GM19455 (cell line): ENCODE data around the gene PDYN.

Experiments
- ATAC-seq: cut with Tn5 transposase; IDR thresholded peaks from one replicate; pipeline ENCODE4 v1.9.1; 2021; ENCODE audit not compliant: unreplicated experiment

PDYN gene

GRCh38 chr20:1952737-1953530, 40.9 kb downstream of the PDYN start:
- peak; percentile 53 for ATAC-seq

- ATAC-seq: no peak
Observed at GRCh38 chr20:1951436-1952115, 42.3 kb downstream of the PDYN start.

GRCh38 chr20:1950836-1951235, 43.0 kb downstream of the PDYN start:
- ATAC-seq: no peak

- no peak for ATAC-seq
Observed at GRCh38 chr20:1949347-1950100, 44.3 kb downstream of the PDYN start.

GRCh38 chr20:1947535-1947846, 46.4 kb downstream of the PDYN start:
- no peak for ATAC-seq

- no peak for ATAC-seq
Observed at GRCh38 chr20:1946762-1947534, 46.9 kb downstream of the PDYN start.

- ATAC-seq: no peak
Observed at GRCh38 chr20:1946442-1946761, 47.5 kb downstream of the PDYN start.

- ATAC-seq: no peak
Observed at GRCh38 chr20:1945660-1946059, 48.2 kb downstream of the PDYN start.

GRCh38 chr20:1945134-1945618, 48.7 kb downstream of the PDYN start:
- ATAC-seq: no peak

- no peak for ATAC-seq
Observed at GRCh38 chr20:1944345-1945091, 49.3 kb downstream of the PDYN start.

GRCh38 chr20:1943275-1944002, 50.4 kb downstream of the PDYN start:
- no peak for ATAC-seq

GRCh38 chr20:1942486-1943274, 51.2 kb downstream of the PDYN start:
- ATAC-seq: no peak

- ATAC-seq: no peak
Observed at GRCh38 chr20:1942061-1942460, 51.8 kb downstream of the PDYN start.

GRCh38 chr20:1941226-1941625, 52.6 kb downstream of the PDYN start:
- ATAC-seq: no peak

GRCh38 chr20:1940581-1940980, 53.3 kb downstream of the PDYN start:
- no peak for ATAC-seq

GRCh38 chr20:1939270-1939595, 54.6 kb downstream of the PDYN start:
- ATAC-seq: no peak

GRCh38 chr20:1938464-1939269, 55.2 kb downstream of the PDYN start:
- no peak for ATAC-seq

- no peak for ATAC-seq
Observed at GRCh38 chr20:1937316-1937976, 56.4 kb downstream of the PDYN start.
